GM23338 (cell line): ENCODE measurements around the gene ACP2. TPM values are rescaled to one million over a fixed set of nuclear protein-coding genes. Genes with fewer than 3 reads are reported as not detected.

Experiments used
- ATAC-seq: fragments of 200-7000 bp; cut with Tn5 transposase; 3 replicates; pipeline ENCODE4 v1.9.1; 2020
- DNase-seq: peaks from one replicate; pipeline ENCODE4 v3.0.0-alpha.2; 2015; ENCODE audit warnings: low spot score
- H2AFZ ChIP-seq: fragments of 200-600 bp; sonication (generic); 2 replicates; pipeline ENCODE4 v1.8.0; 2016; ENCODE audit warnings: antibody characterized with exemption, mild to moderate bottlenecking, moderate library complexity
- H3F3A ChIP-seq: fragments of 200-600 bp; sonication (generic); replicated peaks from 2 replicates; pipeline ENCODE4 v1.8.0; 2017; ENCODE audit warnings: antibody characterized with exemption, mixed run types, low read depth
- H3K27ac ChIP-seq: fragments of 200-600 bp; sonication (generic); 2 replicates; pipeline ENCODE4 v1.6.1; 2016; ENCODE audit warnings: low read depth
- H3K27me3 ChIP-seq: fragments of 200-600 bp; sonication (generic); 2 replicates; pipeline ENCODE4 v1.8.0; 2016; ENCODE audit warnings: mild to moderate bottlenecking, mixed run types, moderate library complexity; ENCODE audit not compliant: insufficient read depth
- H3K36me3 ChIP-seq: fragments of 200-600 bp; sonication (generic); 2 replicates; pipeline ENCODE4 v1.8.0; 2016; ENCODE audit warnings: mild to moderate bottlenecking; ENCODE audit not compliant: insufficient read depth
- H3K4me1 ChIP-seq: fragments of 200-600 bp; sonication (generic); 2 replicates; pipeline ENCODE4 v1.8.0; 2016; ENCODE audit warnings: mild to moderate bottlenecking, moderate library complexity; ENCODE audit not compliant: insufficient read depth
- H3K4me2 ChIP-seq: fragments of 200-600 bp; sonication (generic); 2 replicates; pipeline ENCODE4 v1.7.1; 2017; ENCODE audit warnings: mixed run types
- H3K4me3 ChIP-seq: fragments of 200-600 bp; sonication (generic); 2 replicates; pipeline ENCODE4 v1.6.1; 2016; ENCODE audit warnings: mixed run types
- H3K79me2 ChIP-seq: fragments of 200-600 bp; sonication (generic); replicated peaks from 2 replicates; pipeline ENCODE4 v1.8.0; 2017; ENCODE audit warnings: mild to moderate bottlenecking; ENCODE audit not compliant: insufficient read depth
- H3K9me2 ChIP-seq: fragments of 200-600 bp; sonication (generic); 2 replicates; pipeline ENCODE4 v1.8.0; 2017; ENCODE audit not compliant: insufficient read depth
- H4K20me1 ChIP-seq: fragments of 200-600 bp; sonication (generic); replicated peaks from 2 replicates; pipeline ENCODE4 v1.8.0; 2017; ENCODE audit warnings: mild to moderate bottlenecking; ENCODE audit not compliant: insufficient read depth
- H3K27ac Mint-ChIP-seq: 2 replicates; pipeline ENCODE4 v1.8.0; 2020; ENCODE audit warnings: inconsistent platforms, mild to moderate bottlenecking, moderate library complexity, mixed read lengths
- H3K27me3 Mint-ChIP-seq: 3 replicates; pipeline ENCODE4 v1.8.0; 2022; ENCODE audit warnings: low read depth, mild to moderate bottlenecking, moderate library complexity, mixed read lengths, inconsistent platforms; ENCODE audit not compliant: insufficient read depth, poor library complexity
- H3K36me3 Mint-ChIP-seq: 3 replicates; pipeline ENCODE4 v1.8.0; 2021; ENCODE audit warnings: low read depth, mild to moderate bottlenecking, inconsistent platforms, moderate library complexity, mixed read lengths
- H3K4me1 Mint-ChIP-seq: 3 replicates; pipeline ENCODE4 v1.8.0; 2020; ENCODE audit warnings: mild to moderate bottlenecking, inconsistent platforms, mixed read lengths
- H3K4me3 Mint-ChIP-seq: 3 replicates; pipeline ENCODE4 v1.8.0; 2021; ENCODE audit warnings: moderate library complexity, mild to moderate bottlenecking, inconsistent platforms, mixed read lengths
- H3K9me3 Mint-ChIP-seq: 3 replicates; pipeline ENCODE4 v1.8.0; 2020; ENCODE audit warnings: moderate library complexity, mild to moderate bottlenecking, inconsistent platforms, mixed read lengths
- CREB1 ChIP-seq: fragments of 250-450 bp; sonication (Bioruptor Pico); IDR thresholded peaks from 2 replicates; pipeline ENCODE4 v1.5.0; 2020; ENCODE audit warnings: low read depth, mild to moderate bottlenecking, moderate library complexity
- CTCF ChIP-seq, 2 experiments: fragments of 200-600 bp in 1 of 2; sonication (generic) in 1 of 2; conservative IDR thresholded peaks; 2 replicates each; pipeline versions ENCODE4 v1.5.1 to v1.6.1; 2016 to 2017; ENCODE audit warnings: antibody characterized with exemption in 2 of 2, low read depth in 2 of 2, mild to moderate bottlenecking in 2 of 2, moderate library complexity in 1 of 2
- ETS1 ChIP-seq: IDR thresholded peaks from 2 replicates; pipeline ENCODE4 v1.6.1; 2016; ENCODE audit warnings: antibody characterized with exemption
- EZH2 ChIP-seq: fragments of 200-600 bp; sonication (generic); IDR thresholded peaks from one replicate; pipeline ENCODE4 v1.8.0; 2017; ENCODE audit warnings: antibody characterized with exemption, mild to moderate bottlenecking, low read depth; ENCODE audit not compliant: unreplicated experiment
- EZH2phosphoT487 ChIP-seq: fragments of 200-600 bp; sonication (generic); IDR thresholded peaks from one replicate; pipeline ENCODE4 v1.8.1; 2018; ENCODE audit warnings: antibody characterized with exemption; ENCODE audit not compliant: unreplicated experiment
- JUNB ChIP-seq: IDR thresholded peaks from one replicate; pipeline ENCODE4 v1.6.1; 2016; ENCODE audit warnings: antibody characterized with exemption; ENCODE audit not compliant: unreplicated experiment
- NANOG ChIP-seq: IDR thresholded peaks from 2 replicates; pipeline ENCODE4 v1.6.1; 2016; ENCODE audit warnings: antibody characterized with exemption, borderline replicate concordance
- POLR2AphosphoS5 ChIP-seq: IDR thresholded peaks from 2 replicates; pipeline ENCODE4 v1.6.1; 2016; ENCODE audit warnings: antibody characterized with exemption, low read depth
- REST ChIP-seq: IDR thresholded peaks from one replicate; pipeline ENCODE4 v1.6.1; 2018; ENCODE audit warnings: antibody characterized with exemption; ENCODE audit not compliant: unreplicated experiment
- STAT1 ChIP-seq: IDR thresholded peaks from one replicate; pipeline ENCODE4 v1.6.1; 2016; ENCODE audit warnings: antibody characterized with exemption; ENCODE audit not compliant: unreplicated experiment
- ZNF114 ChIP-seq: fragments of 250-450 bp; sonication (Bioruptor Pico); IDR thresholded peaks from 2 replicates; pipeline ENCODE4 v1.5.0; 2020; ENCODE audit warnings: mild to moderate bottlenecking, moderate library complexity
- ZNF331 ChIP-seq: fragments of 250-450 bp; sonication (Bioruptor Pico); IDR thresholded peaks from 2 replicates; pipeline ENCODE4 v1.5.0; 2020; ENCODE audit warnings: low read depth, mild to moderate bottlenecking, moderate library complexity
- ZNF462 ChIP-seq: fragments of 250-450 bp; sonication (Bioruptor Pico); IDR thresholded peaks from 2 replicates; pipeline ENCODE4 v1.5.0; 2020; ENCODE audit warnings: mild to moderate bottlenecking, moderate library complexity
- polyA plus RNA-seq: library from polyadenylated mRNA; unstranded; fragments of >200 nt; fragmentation: Nextera tagmentation; extraction: Ambion mirVana; gene quantifications from 2 replicates; pipeline ENCODE4 v1.2.1, GENCODE V29; 2016
- total RNA-seq: library from RNA; depleted of rRNA; stranded (reverse); fragments of >200 nt; shearing (Covaris generic); gene quantifications from 2 replicates; pipeline ENCODE4 v1.2.3, GENCODE V29; 2014

ACP2 gene
- total and polyA plus RNA-seq, 2 experiments from 2014 or later: 7.3 to 32.1 TPM

- Histone ChIP-seq H3K27me3 (no peaks in the 10 kb centered on the region), H3K9me2 (no peaks in the 10 kb centered on the region), H2AFZ (peak overlapping the region; percentile 38; the same call in 1 of the 2 replicates), H3F3A (no peaks in the 10 kb centered on the region), H4K20me1 (no peaks in the 10 kb centered on the region), H3K4me3 (no peak overlapping the region), H3K4me1 (peaks cover 11% of the 10 kb centered on the region), H3K4me2 (no peak overlapping the region), H3K27ac (no peak overlapping the region), H3K36me3 (no peaks in the 10 kb centered on the region), H3K79me2 (no peaks in the 10 kb centered on the region)
- H3K27me3 Mint-ChIP-seq: peaks cover 10% of the 10 kb centered on the region
- H3K4me1 Mint-ChIP-seq: peaks cover 10% of the 10 kb centered on the region
- H3K36me3 Mint-ChIP-seq: no peaks in the 10 kb centered on the region
- no peak overlapping the region for H3K4me3 Mint-ChIP-seq
- ATAC-seq: no peak
- no peak for TF ChIP-seq EZH2
- TF ChIP-seq JUNB: no peak
- TF ChIP-seq REST: no peak
- TF ChIP-seq ZNF462 (CRISPR knock-in tag): no peak
- TF ChIP-seq CTCF (conservative IDR thresholded peaks at IDR 0.05; ENCODE audit: low read depth in 2 of 2): no peak
- no peak for TF ChIP-seq NANOG
- TF ChIP-seq ZNF331: no peak
- no peak for TF ChIP-seq ZNF114 (CRISPR knock-in tag)
- no peak for TF ChIP-seq EZH2phosphoT487
- no peak for TF ChIP-seq ETS1
- TF ChIP-seq CREB1: no peak
- no peak for TF ChIP-seq POLR2AphosphoS5
- no peak for TF ChIP-seq STAT1
- DNase-seq: no peak
- no peak overlapping the region for H3K27ac Mint-ChIP-seq
- H3K9me3 Mint-ChIP-seq: no peaks in the 10 kb centered on the region
These were observed 46.0 kb downstream of the ACP2 start for GRCh38 chr11:47202576-47202975.
